ENCODE measurements around the gene SEMA4B. TPM values are rescaled to one million over a fixed set of nuclear protein-coding genes. Genes with fewer than 3 reads are reported as not detected.

SEMA4B gene
- total RNA-seq, 1 donor: 13.7 TPM

DNA sequence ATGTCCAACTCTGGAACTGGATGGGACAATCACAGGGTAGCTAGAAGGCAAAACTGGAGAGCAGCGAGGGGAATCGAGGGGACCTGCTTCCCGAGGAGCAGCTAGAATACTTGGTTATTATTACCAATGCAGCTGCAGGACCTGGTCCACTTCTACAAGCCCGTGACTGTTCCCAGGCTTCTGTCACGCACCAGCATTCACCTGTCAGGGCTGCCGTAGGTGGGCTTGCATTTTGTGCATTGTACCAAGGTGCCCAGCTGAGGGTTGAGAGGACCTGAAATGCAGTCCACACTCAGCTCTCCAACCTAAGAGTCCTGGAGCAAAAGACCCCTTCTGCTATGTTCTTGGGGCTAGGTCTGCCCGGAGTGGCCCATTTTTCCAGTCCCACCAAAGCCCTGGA is 2.3 kb downstream of the SEMA4B start:
- DNase-seq (ENCODE audit: low read depth in 2 of 3, low spot score in 2 of 3): no peak

DNA sequence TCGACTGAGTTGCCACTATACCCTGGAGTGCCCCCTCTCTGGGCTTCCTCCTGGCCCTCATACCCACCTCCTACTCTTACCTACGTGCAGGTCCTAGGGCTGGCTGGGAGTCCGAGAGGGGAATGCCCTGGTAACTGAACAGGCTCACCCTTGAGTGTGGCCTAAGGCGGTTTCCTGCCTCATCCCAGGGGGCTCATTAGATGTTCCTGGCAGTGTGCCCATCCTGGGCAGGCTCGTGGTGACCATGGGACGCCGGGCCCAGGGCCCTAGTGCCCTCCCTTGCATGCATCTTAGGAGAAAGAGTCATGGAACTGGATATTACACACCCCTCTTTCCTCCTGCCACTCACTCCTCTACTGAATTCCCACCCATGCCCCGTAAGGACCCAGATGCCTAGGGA is 2.8 kb downstream of the SEMA4B start:
- DNase-seq (ENCODE audit: low read depth in 2 of 3, low spot score in 2 of 3): no peak

DNA sequence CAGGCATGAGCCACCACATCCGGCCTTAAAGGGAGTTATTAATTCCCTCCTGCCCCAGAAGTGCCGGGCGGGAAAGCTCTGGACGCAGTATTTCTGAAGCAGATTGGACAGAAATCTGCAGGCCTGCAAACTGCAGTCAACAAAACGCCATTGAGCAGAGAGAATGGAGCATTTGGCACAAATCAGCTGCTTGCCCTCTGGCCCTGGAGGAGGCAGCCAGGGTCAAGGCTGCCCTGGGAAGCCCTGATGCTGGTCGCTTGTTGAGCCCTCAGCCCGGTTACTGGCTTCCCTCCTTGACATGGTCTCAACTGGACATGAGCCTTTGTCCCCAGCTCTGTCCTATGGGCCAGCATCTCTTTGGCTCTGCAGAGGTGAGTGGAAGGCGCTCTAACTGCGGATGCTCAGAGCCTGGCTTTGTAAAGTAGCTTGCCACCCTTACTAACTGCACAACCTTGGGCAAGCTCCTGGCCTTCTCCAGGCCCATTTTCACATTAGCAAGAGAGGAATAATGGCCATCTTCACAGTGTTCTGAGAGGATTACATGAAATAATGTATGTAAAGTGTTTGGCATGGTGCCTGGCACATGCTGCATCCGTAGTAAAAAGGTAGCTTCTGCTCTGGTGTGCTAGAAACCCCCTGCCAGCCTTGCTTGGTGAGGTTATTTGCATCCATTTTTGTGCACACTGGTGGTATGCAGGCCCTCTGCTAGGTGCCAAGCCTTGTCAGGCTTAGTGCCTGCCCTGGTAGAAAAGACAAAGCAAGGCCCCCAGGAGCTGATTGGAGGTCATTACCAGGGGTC is 4.1 kb downstream of the SEMA4B start:
- no peak for DNase-seq (ENCODE audit: low read depth in 2 of 3, low spot score in 2 of 3)

DNA sequence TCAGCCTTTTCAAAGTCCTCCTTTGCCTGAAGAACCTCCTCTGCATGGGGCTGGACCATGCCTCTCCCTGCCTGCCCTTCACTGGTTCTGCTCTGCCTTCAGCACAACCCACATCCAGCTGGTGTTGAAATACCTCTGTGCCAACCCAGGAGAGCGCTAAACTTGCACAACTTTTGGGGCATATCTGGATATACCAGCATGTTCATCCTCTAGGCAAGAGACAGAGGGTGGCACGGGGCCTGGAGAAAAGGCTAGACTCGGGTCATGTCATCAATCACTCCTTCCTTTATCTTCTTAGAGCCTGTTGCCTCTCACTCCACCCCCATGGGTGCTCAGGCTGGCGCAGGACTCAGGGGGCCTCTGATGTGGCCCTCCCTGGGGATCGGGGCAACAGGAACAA is 4.8 kb downstream of the SEMA4B start:
- DNase-seq (ENCODE audit: low read depth in 2 of 3, low spot score in 2 of 3): no peak

DNA sequence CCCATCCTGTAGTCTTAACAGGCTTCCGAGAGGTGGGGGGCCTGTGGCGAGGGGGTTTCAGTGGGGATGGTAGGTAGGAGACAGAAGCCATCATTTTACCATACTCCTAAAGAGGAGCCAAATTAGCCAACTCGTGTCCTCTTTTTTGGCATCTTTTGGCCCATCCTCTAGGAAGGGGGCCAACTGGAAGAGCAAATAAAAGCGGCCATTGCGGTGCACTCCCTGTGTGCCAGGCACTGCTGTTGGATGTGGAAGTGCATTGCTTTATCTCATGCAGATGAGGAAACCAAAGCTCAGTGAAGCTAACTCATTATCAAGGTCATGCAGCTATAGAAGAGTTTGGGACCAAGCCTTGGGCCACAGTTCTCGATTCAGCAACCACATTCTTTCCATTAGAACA is 6.1 kb downstream of the SEMA4B start:
- no peak for DNase-seq (ENCODE audit: low read depth in 2 of 3, low spot score in 2 of 3)

DNA sequence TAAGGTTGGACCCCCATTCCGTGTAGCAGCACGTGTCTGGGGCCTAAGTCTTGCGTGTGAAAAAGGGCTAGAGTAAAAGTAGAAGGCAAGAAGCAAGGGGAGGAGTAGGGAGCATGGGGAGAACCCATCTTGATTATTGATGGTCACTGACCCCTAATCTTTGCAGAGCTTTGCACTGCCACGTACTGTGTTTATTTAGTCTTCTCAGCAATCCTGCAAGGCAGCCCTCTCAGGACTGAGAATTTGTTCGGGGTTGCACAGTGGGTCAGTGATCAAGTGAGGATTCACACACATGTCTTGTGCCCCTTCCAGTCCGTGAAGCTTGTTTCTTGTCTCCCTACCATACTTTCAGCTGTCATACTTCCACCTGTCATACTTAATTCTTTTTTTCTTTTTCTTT is 7.2 kb downstream of the SEMA4B start:
- DNase-seq (ENCODE audit: low read depth in 2 of 3, low spot score in 2 of 3): no peak

DNA sequence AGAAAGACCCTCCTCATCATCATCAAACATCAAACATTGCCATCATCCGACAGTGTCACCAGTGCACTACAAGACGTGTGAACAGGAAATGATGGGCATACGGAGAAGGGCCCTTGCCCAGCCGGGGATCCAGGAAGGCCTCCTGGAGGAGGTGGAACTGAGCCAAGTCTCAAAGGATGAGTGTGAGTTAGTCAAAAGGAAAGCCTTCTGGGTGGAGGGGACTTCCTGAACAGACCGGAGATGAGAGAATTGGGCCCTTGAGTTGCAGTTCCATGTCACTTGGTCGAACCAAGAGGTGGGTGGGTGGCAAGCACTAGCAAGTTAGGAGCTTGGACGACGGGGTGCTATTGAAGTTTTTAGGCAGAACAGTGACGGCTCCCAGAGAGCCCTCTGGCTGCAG is 8.5 kb downstream of the SEMA4B start:
- DNase-seq (ENCODE audit: low read depth in 2 of 3, low spot score in 2 of 3): no peak

DNA sequence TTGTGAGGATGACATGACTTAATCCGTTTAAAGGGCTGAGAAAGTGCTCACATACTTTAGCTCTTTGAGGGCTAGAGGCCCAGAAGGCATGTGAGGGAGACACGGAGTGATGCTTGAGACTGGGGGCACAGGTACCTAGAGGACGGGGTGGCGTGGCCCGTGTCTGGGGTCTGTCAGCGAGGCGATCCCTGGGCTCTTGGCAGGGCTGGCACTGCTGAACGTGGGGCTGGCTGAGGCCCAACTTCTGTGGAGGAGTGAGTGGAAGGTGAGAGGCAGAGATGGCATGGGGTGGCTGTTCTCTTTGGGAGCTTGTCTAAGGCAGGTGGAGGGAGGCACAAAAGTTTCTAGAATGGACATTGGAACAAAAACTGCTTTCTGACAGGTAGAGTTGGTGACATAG is 9.5 kb downstream of the SEMA4B start:
- DNase-seq (ENCODE audit: low read depth in 2 of 3, low spot score in 2 of 3): no peak

DNA sequence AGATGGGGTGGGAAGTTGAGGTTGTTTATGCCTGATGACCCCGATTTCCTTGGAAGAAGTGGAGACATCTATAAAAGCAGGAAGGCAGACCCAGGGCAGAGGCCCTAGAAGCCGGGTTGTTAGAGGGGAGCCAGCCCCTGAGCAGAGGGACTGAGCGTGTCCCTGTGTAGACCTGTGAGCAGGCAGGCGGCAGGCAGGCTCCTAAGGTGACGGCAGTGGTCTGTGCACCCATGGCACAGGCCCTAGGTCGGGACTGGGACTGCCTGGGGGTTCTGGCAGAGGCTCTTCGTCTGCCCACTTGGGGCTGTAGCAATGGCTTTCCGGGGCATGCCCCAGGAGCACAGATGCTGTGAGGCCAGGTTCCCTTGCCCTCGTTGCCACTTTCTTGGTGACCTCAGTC is 9.9 kb downstream of the SEMA4B start:
- DNase-seq (ENCODE audit: low read depth in 2 of 3, low spot score in 2 of 3): no peak

DNA sequence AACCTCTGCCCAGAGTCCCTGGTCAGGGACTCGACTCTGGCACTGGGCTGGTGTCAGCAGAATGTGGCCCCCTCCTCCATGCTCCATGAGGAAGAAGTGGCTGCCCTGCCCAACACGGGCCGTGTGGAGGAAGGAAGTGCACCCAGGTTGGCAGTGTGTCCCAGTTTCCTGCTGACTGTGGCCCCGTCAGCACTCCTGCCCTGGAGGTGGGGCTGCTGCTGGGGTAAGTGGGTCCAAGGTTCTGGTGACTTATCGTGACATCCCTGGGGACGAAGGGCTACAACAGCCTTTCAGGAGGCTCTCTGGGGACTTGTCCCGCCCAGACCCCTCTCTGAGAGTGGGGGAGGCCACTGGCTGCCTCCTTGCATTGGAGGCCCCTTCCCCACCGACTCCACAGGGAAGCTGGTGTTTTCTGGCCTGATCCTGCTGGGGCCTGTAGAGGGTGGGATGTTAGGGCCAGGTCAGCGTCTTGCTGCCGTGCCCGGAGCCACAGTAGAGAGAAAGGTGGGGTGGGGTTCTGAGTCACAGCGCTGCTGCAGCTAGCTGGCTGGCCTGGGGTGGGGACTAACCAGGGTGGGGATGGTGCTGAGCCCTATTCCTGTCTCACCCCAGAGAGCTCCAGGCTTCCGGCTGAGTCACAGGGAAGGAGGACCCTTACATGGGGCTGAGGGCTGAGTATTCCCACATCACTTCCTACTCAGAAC is 10.5 kb downstream of the SEMA4B start:
- DNase-seq (ENCODE audit: low read depth in 2 of 3, low spot score in 2 of 3): peak in 1 of 3 donors; percentile 33

DNA sequence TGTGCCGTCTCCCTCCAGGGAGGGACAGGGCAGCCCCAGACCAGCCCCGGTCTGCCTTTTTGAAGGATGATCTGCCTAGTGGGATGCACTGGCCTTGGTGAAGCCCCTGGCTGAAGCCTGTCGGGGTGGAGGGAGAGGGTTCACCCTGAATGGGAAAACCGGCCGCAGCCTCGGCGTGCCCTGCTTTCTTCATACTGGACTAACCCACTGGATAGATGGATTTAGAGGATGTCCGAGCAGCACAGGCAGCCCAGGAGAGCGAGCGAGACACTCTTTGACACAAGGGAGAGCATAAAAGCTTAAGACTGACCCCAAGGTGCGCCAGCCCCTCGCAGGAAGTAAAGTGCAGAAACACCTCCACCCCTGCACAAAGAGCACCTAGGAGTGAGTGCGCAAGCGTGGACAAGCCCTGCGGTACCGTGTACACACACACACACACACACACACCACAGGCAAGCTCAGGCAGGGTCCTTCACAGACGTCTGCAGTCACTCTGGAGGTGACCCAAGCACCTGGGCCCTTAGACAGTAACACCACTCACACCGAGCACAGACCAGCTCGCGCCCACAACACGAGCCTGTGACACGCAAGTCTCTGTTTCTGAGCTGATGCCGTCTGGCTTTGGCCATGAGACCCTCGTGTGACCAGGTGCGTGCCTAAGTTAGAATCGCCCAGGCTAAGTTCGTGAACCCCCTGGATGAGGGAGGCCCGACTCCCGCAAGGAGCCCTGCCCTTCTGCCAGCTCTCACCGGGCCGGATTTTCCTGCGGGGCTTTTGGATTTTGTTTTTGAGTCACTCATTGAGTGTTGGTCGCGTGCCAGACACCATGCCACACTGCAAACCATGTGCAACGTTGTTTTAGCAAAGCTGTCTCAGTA is 11.3 kb downstream of the SEMA4B start:
- DNase-seq (ENCODE audit: low read depth in 2 of 3, low spot score in 2 of 3): no peak

DNA sequence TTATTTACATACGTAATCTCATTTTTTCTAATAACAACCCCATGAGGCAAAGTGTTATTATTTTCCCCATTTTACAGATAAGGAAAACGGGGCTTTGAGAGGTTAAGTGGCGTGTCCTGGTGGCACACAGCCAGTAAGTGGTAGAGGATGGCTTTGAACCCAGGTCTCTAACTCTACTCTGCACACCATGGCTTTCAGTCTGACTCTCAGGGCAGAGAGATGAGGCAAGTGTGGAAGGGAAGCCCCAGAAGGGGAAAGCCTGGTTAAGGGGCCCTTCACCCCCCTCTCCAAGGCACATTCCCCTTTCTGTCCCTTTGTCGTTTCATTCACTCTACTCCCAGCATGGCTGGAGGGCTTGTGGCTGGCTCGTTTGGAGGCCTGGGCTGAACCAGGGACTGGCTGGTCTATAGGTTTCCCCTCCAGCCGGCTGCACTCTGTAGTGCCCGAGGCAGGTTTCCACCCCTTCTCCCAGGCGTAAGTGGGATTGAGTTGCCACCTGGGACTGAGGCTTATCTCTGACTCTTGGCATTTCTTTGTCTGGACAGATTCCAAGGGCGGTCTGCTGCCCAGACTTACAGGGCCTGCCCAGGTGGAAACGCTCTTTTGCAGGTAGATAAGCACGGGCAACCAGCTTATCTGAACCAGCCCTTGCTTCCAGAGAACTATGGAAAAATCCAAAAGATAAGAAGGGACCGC is 12.1 kb downstream of the SEMA4B start:
- DNase-seq (ENCODE audit: low read depth in 2 of 3, low spot score in 2 of 3): no peak

DNA sequence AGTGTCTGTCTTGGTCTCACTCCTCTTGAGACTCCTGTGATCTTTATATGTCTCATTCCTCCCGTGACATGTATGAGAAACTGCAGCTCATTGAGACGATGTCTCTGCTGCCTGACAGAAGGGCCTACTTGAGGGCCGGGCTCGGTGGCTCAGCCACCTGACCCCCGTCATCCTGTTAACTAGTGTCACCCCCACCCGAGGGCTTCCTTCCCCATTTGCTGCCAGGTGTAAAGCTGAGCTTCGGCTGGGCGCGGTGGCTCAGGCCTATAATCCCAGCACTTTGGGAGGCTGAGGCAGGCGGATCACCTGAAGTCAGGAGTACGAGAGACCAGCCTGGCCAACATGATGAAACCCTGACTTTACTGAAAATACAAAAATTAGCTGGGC is 12.7 kb downstream of the SEMA4B start:
- DNase-seq (ENCODE audit: low read depth in 2 of 3, low spot score in 2 of 3): peak in 2 of 3 donors; percentile 35 to 53

DNA sequence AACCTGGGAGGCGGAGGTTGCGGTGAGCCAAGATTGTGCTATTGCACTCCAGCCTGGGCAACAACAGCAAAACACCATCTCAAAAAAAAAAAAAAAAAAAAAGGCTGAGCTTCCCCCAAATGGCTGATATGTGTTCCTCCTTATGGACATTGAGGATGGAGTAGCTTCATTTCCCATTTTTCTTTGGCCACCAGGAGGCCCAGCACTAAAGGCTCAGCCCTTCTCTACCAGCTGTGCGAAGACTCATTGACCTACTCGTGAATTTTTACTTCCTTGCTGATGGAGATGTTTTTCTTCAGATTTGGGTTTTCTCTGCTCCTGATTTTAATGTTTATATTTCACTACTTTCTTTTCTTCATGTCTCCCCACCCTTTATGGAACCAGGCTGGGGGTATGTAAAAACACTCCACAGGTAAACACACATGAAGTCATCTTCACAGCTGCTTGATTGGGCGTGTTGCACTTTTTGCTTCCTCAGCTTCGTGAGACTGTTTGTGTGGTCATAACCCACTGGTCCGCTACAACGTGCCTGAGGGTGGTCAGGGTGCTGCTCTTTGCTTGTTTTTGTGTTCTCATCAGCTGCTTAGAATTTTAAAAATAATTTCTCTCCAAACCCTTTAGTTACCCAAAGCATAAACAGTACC is 13.5 kb downstream of the SEMA4B start:
- DNase-seq (ENCODE audit: low read depth in 2 of 3, low spot score in 2 of 3): no peak

DNA sequence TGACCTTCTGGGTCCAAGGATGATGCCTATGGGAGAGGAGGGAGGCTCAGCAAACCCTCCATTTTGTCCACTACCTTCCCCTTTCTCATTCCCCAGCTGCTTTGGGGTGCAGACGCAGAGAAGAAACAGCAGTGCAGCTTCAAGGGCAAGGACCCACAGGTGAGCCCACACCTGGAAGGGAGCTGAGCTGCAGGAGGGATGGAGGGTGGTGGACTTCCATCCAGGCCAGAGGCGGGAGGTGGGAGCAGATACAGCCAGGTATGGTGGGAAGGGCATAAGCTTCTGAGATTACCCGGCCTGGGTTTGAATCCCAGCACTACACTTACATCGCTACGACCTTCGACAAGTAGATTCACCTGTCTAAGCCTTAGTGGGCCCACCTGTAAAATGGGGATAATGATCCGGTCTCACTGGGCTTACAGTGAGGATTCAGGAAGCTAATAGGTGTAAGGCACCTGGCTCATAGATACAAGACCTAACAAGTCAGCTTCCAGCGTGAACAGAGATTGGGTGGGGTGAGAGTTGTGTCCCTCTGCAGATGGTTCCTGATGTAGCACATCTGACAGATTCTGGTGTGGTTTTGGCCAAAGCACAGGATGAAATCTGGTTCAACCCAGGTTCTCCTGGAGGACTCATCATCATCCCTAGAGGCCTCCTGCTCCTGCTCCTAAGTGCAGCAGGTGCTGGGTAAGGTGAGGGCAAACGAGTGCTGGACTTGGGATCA is 16.7 kb downstream of the SEMA4B start:
- no peak for DNase-seq (ENCODE audit: low read depth in 2 of 3, low spot score in 2 of 3)

DNA sequence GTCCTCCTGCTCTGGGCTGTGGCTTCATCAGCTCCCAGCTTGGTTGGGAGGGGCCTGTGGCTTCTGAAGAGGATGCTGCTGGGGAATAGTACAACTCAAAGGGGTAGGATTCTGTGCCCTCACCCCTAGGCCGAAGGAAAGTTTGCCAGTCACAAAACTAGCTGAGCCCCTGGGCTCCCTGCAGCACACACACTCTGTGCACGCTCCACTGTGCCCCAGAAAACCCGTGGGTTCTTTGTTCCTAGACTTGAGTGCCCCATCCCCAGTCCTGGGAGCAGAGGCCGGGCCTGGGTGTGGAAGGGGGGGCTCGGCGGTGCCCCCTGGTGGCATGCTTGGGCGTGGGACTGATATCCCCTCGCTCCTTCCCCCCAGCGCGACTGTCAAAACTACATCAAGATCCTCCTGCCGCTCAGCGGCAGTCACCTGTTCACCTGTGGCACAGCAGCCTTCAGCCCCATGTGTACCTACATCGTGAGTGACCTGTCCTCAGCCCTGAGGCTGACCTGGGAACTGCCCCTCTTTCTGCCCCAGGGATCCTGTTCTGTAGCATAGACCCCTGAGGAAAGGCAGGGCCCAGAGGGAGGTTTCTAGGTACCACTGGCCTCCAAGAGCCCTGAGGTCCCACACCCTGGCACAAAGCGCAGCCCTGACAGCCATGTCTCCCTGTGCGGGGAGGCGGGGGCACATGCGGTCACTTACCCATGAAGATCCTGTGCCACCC is 18.5 kb downstream of the SEMA4B start:
- DNase-seq (ENCODE audit: low read depth in 2 of 3, low spot score in 2 of 3): peak in 1 of 3 donors; percentile 68

DNA sequence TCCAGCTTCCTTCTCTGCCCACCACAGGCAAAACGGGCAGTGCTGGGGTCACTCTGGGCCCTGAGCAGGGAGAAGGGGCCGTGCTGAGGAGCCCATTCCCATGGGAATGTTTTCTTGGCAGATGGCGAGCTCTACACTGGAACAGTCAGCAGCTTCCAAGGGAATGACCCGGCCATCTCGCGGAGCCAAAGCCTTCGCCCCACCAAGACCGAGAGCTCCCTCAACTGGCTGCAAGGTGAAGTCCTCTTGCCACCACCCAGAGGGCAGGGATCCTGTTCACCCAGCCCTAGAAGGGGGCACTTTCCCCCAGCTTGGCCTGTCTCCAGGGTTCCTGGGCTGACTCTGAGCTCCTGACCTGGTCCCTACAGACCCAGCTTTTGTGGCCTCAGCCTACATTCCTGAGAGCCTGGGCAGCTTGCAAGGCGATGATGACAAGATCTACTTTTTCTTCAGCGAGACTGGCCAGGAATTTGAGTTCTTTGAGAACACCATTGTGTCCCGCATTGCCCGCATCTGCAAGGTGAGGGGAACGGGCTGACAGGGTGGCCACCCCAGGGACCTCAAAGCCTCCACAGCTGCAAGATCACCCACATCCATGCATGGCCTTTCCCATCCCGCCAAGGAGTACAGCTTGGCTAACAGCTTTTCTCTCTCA is 20.2 kb downstream of the SEMA4B start:
- DNase-seq (ENCODE audit: low read depth in 2 of 3, low spot score in 2 of 3): peak in 1 of 3 donors; percentile 63

DNA sequence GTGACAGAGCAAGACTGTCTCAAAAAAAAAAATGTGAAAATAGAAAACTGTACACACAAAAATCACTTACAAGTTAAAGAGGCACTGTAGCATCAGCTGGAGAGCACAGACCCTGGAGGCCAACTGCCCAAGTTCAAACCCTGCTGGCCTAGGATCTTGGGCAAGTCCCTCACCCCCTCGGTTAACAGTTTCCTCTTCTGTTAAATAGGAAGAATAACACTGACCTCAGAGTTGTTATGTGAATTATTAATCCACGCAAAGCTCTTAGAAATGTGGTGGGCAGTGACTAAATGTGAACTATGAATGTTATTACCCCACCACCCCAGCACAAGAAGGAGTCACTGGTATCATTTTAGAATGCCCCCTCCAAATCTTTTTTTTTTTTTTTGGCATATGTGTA is 21.4 kb downstream of the SEMA4B start:
- DNase-seq (ENCODE audit: low read depth in 2 of 3, low spot score in 2 of 3): no peak

Measured in hematopoietic multipotent progenitor cell (in vitro differentiated cells).